Osteocyte (in vitro differentiated cells): Measurements from ENCODE around the gene KRTAP5-2. TPM values are rescaled to one million over a fixed set of nuclear protein-coding genes. Genes with fewer than 3 reads are reported as not detected.
"Not testable (repeated sequence)": the region's sequence is repeated elsewhere in the genome, so short reads cannot be mapped to it uniquely, and the experiment has no call there.

Experiments used
- DNase-seq: peaks from one replicate; pipeline ENCODE4 v3.0.0; 2021; ENCODE audit warnings: mixed read lengths; ENCODE audit not compliant: unreplicated experiment; ENCODE audit errors: extremely low spot score
- H3K27ac Mint-ChIP-seq: one replicate; pipeline ENCODE4 v1.8.0; 2021; ENCODE audit warnings: mild to moderate bottlenecking, mixed read lengths; ENCODE audit not compliant: unreplicated experiment
- H3K27me3 Mint-ChIP-seq: one replicate; pipeline ENCODE4 v1.8.0; 2021; ENCODE audit warnings: mixed read lengths; ENCODE audit not compliant: unreplicated experiment
- H3K36me3 Mint-ChIP-seq: one replicate; pipeline ENCODE4 v1.8.0; 2021; ENCODE audit warnings: mixed read lengths; ENCODE audit not compliant: unreplicated experiment
- H3K4me1 Mint-ChIP-seq: one replicate; pipeline ENCODE4 v1.8.0; 2021; ENCODE audit warnings: mixed read lengths; ENCODE audit not compliant: unreplicated experiment
- H3K4me3 Mint-ChIP-seq: one replicate; pipeline ENCODE4 v1.8.0; 2021; ENCODE audit warnings: mild to moderate bottlenecking, moderate library complexity, mixed read lengths; ENCODE audit not compliant: unreplicated experiment
- H3K9me3 Mint-ChIP-seq: one replicate; pipeline ENCODE4 v1.8.0; 2021; ENCODE audit warnings: mixed read lengths; ENCODE audit not compliant: unreplicated experiment
- CTCF ChIP-seq: fragments of 200-600 bp; sonication (generic); IDR thresholded peaks from 2 replicates; pipeline ENCODE4 v1.5.0; 2021; ENCODE audit warnings: antibody characterized with exemption, mild to moderate bottlenecking, moderate library complexity
- long read RNA-seq: library from polyadenylated mRNA; unstranded; transcript quantifications from one replicate; pipeline ENCODE4 v2.0.0, GENCODE V29; 2021
- total RNA-seq: library from RNA; stranded (reverse); gene quantifications from 2 replicates; pipeline ENCODE4 v1.2.1, GENCODE V29; 2021

Gene KRTAP5-2
- total RNA-seq, result not detected in 2 replicates
- long read RNA-seq, result 0 reads

GRCh38 chr11:1597994-1598380 lies at the start of gene KRTAP5-2:
Gene KRTAP5-2 (minus strand): TSS chr11:1598294. CDS start chr11:1598250, 44 bp downstream.
- Mint-ChIP-seq H3K27me3 (peaks cover 88% of the 10 kb centered on the region), H3K4me3 (no peak within 1 kb of the TSS), H3K36me3 (no peaks in the 10 kb centered on the region), H3K4me1 (no peaks in the 10 kb centered on the region), H3K9me3 (no peaks in the 10 kb centered on the region), H3K27ac (no peak within 1 kb of the TSS)
- no peak for DNase-seq
- no peak for TF ChIP-seq CTCF

GRCh38 chr11:1646540-1646939 lies 48.4 kb upstream of the KRTAP5-2 start:
- not testable (repeated sequence) for H3K36me3 Mint-ChIP-seq, H3K4me3 Mint-ChIP-seq, H3K4me1 Mint-ChIP-seq, H3K9me3 Mint-ChIP-seq, H3K27ac Mint-ChIP-seq, DNase-seq
- H3K27me3 Mint-ChIP-seq, result peaks cover 30% of the 10 kb centered on the region

- TF ChIP-seq CTCF, result no peak
- Mint-ChIP-seq H3K36me3 (no peaks in the 10 kb centered on the region), H3K4me3 (no peak overlapping the region), H3K27ac (no peak overlapping the region), H3K27me3 (peaks cover 23% of the 10 kb centered on the region), H3K4me1 (no peaks in the 10 kb centered on the region), H3K9me3 (no peaks in the 10 kb centered on the region)
- DNase-seq, result no peak
These were observed 47.3 kb upstream of the KRTAP5-2 start for GRCh38 chr11:1645357-1645821.

GRCh38 chr11:1644601-1645356 lies 46.7 kb upstream of the KRTAP5-2 start:
- no peaks in the 10 kb centered on the region for H3K9me3 Mint-ChIP-seq
- H3K4me3 Mint-ChIP-seq, result no peak overlapping the region
- H3K36me3 Mint-ChIP-seq, result no peaks in the 10 kb centered on the region
- TF ChIP-seq CTCF, result no peak
- peaks cover 30% of the 10 kb centered on the region for H3K27me3 Mint-ChIP-seq
- no peak for DNase-seq
- H3K27ac Mint-ChIP-seq, result no peak overlapping the region
- H3K4me1 Mint-ChIP-seq, result no peaks in the 10 kb centered on the region

GRCh38 chr11:1643146-1643690 lies 45.1 kb upstream of the KRTAP5-2 start:
- H3K27ac Mint-ChIP-seq, result no peak overlapping the region
- no peaks in the 10 kb centered on the region for H3K9me3 Mint-ChIP-seq
- peaks cover 43% of the 10 kb centered on the region for H3K27me3 Mint-ChIP-seq

More at GRCh38 chr11:1643146-1643690, 45.1 kb upstream of the KRTAP5-2 start:
- TF ChIP-seq CTCF, result no peak
- H3K36me3 Mint-ChIP-seq, result no peaks in the 10 kb centered on the region
- no peaks in the 10 kb centered on the region for H3K4me1 Mint-ChIP-seq
- no peak for DNase-seq
- no peak overlapping the region for H3K4me3 Mint-ChIP-seq
